Activated T-cell treated with anti-CD3 and anti-CD28 coated beads, Interleukin-2, amount 50 U/mL, for 72 hours (primary cell): ENCODE data around the gene CYP24A1. TPM values are rescaled to one million over a fixed set of nuclear protein-coding genes. Genes with fewer than 3 reads are reported as not detected.

Experiments used
- ATAC-seq, 2 donors: fragments of 150-1000 bp; cut with Tn5 transposase; replicated peaks in 1 of 2; 2 replicates each; pipeline ENCODE4 v1.10.0; 2021; ENCODE audit warnings: moderate library complexity in 2 of 2, mild to moderate bottlenecking in 1 of 2
- DNase-seq, 2 donors: peaks; one replicate each; pipeline ENCODE4 v3.0.0; 2021 to 2022; ENCODE audit warnings: mixed read lengths in 1 of 2
- H3K27ac Mint-ChIP-seq: one replicate; pipeline ENCODE4 v1.8.0; 2022; ENCODE audit warnings: mild to moderate bottlenecking, moderate library complexity, mixed read lengths
- H3K27me3 Mint-ChIP-seq: one replicate; pipeline ENCODE4 v1.8.0; 2022; ENCODE audit warnings: low read depth, mixed read lengths
- H3K36me3 Mint-ChIP-seq, 2 donors: one replicate each; pipeline ENCODE4 v1.8.0; 2022; ENCODE audit warnings: mixed read lengths in 2 of 2, mild to moderate bottlenecking in 1 of 2; ENCODE audit not compliant: insufficient read depth in 2 of 2
- H3K4me1 Mint-ChIP-seq: one replicate; pipeline ENCODE4 v1.8.0; 2022; ENCODE audit warnings: low read depth, mixed read lengths
- H3K4me3 Mint-ChIP-seq, 2 donors: one replicate each; pipeline ENCODE4 v1.8.0; 2022; ENCODE audit warnings: mild to moderate bottlenecking in 2 of 2, mixed read lengths in 2 of 2, moderate library complexity in 2 of 2
- H3K9me3 Mint-ChIP-seq, 2 donors: one replicate each; pipeline ENCODE4 v1.8.0; 2022; ENCODE audit warnings: mixed read lengths in 2 of 2
- total RNA-seq, 2 donors: library from RNA; stranded (reverse); gene quantifications; one replicate each; pipeline ENCODE4 v1.2.3, GENCODE V29; 2022

Gene CYP24A1
- total RNA-seq, 2 donors from 2014 or later, result not detected

DNA sequence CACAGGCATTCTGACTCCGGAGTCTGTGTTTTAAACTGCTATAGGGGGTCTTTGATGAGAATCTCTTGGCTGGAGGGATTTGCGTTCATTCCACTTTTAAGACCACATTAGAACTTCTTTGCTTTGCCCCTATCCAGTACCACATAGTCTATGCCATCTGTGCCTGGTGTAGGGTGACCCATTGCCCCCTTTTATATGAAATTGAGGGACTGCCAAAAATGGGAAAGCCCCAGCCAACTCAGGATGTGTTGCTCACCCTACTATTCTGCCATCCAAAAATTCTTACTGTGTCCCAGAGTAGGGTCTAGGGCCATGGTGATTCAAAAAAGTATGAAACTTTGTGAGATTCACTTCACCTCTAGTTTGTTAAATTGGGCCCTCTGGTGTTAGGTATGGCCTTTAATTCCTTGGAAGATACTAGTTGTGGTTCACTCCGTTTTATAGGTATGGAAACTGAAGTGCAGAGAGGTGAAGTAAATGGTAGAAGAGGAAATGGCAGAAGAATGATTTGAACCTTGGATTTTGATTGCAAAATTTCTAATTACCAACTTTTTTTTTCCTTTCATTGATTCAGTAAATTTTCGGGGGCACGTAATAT is 35.5 kb upstream of the CYP24A1 start:
- Mint-ChIP-seq H3K4me3 (peak overlapping the region; percentile 80 to 97), H3K27me3 (no peaks in the 10 kb centered on the region), H3K27ac (peak overlapping the region; percentile 99), H3K4me1 (peaks cover 49% of the 10 kb centered on the region), H3K36me3 (no peaks in the 10 kb centered on the region), H3K9me3 (no peaks in the 10 kb centered on the region)
- ATAC-seq (no peak), DNase-seq (no peak)

- H3K9me3 Mint-ChIP-seq, result no peaks in the 10 kb centered on the region
- DNase-seq (no peak), ATAC-seq (peak; percentile 12 to 20)
- H3K36me3 Mint-ChIP-seq, result no peaks in the 10 kb centered on the region
- no peaks in the 10 kb centered on the region for H3K27me3 Mint-ChIP-seq
- peak overlapping the region; percentile 80 to 97 for H3K4me3 Mint-ChIP-seq
- peak overlapping the region; percentile 99 for H3K27ac Mint-ChIP-seq
- peaks cover 49% of the 10 kb centered on the region for H3K4me1 Mint-ChIP-seq
These were observed 34.9 kb upstream of the CYP24A1 start for GRCh38 chr20:54208548-54209176.

DNA sequence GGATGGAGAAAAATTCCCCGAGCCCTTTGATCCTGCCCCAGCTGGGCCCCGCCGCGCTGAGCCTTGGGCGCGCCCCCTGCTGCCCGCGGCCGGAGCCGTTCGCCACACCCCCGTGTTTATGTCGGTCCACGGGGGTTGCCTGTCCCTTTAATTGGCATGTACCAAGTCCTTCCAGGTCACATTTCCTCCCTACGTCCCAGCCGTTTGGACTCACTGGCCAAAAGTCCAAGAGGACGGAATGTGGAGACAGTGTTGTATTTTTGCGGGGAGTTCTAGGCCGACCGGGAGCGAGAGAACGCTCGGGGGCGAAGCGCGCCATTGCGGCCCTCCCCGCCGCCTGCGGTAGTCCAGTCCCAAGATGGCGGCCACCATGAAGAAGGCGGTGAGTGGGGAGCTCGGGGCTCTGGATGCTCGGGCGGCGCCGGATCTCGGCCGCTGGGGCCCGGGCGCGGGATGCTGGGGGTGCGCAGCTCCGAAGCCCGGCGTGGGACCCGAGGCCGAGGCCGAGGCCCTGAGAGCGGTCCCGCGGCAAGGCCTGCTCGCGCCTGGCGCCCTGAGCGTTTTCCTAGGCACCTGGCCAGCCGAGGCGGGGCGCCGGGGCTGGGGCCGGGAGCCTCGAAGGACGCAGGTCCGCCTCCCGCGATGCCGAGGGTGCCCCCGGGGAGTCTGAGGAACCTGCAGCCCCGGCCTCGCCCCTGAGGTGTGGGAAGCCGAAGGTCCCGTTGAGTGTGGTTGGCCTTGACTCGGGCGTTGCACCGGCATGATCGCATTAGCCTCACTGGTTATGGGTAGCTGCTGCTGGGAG is 34.2 kb upstream of the CYP24A1 start, which contains the start of gene PFDN4:
Gene PFDN4 (plus strand): TSS at position 345 of the 805 bp plus-strand sequence. CDS start 14 bp downstream, at position 359.
- Mint-ChIP-seq H3K9me3 (no peaks in the 10 kb centered on the region), H3K27me3 (no peaks in the 10 kb centered on the region), H3K4me1 (peaks cover 48% of the 10 kb centered on the region), H3K27ac (peak within 1 kb of the TSS; percentile 100), H3K36me3 (no peaks in the 10 kb centered on the region), H3K4me3 (peak within 1 kb of the TSS; percentile 93 to 97)
- peak; percentile 92 to 94 for ATAC-seq
- peak; percentile 85 to 88 for DNase-seq

DNA sequence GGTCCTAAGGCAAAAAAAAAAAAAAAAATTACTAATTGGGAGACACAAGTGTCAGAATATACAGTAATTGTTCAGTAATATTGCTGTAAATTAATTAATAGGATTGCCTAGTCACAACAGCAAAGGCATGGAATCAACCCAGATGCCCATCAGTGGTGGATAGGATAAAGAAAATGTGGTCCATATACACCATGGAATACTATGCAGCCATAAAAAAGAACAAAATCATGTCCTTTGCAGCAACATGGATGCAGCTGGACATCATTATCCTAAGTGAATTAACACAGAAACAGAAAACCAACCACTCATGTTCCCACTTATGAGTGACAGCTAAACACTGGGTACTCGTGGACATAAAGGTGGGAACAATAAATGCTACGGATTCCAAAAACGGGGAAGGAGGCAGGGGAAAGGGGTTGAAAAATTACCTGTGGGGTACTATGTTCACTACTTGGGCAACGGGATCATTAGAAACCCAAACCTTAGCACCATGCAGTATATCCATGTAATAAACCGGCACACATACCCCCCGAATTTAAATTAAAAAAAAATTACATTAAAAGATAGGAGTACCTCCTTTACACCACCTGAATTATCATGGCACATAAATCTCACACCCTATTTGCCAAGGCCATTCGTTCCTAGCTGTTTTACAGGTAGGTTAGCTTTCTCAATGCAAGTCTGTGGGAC is 33.4 kb upstream of the CYP24A1 start:
- Mint-ChIP-seq H3K9me3 (no peaks in the 10 kb centered on the region), H3K27ac (peak overlapping the region; percentile 29), H3K4me3 (peak overlapping the region; percentile 93 to 95), H3K27me3 (no peaks in the 10 kb centered on the region), H3K36me3 (no peaks in the 10 kb centered on the region), H3K4me1 (peaks cover 43% of the 10 kb centered on the region)
- DNase-seq, result no peak
- ATAC-seq, result no peak

- no peak for ATAC-seq
- Mint-ChIP-seq H3K27me3 (no peaks in the 10 kb centered on the region), H3K27ac (peak overlapping the region; percentile 49), H3K9me3 (no peaks in the 10 kb centered on the region), H3K4me3 (no peak overlapping the region), H3K36me3 (no peaks in the 10 kb centered on the region), H3K4me1 (peaks cover 31% of the 10 kb centered on the region)
- peak in 1 of 2 donors; percentile 10 for DNase-seq
These were observed 31.7 kb upstream of the CYP24A1 start for GRCh38 chr20:54205450-54205849.

DNA sequence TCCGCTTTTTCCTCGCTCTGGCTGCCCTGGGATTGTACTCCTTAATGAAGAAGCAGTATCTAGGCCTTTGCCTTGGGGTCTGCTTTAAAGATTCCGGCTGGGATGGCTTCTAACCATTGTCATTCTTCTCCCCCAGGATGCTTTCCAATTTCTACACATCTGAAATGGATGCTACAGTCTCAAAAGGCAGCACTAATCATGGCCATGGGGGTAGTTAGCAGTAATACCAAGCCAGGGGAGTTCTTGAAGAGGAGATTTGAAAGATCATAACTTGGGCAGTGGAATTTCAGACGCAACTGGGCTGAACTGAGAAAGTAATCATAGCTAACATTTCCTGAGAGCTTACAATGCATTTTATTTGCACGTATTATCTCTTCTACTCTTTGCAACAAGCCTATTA is 30.7 kb upstream of the CYP24A1 start:
- Mint-ChIP-seq H3K4me3 (no peak overlapping the region), H3K4me1 (peaks cover 24% of the 10 kb centered on the region), H3K27me3 (no peaks in the 10 kb centered on the region), H3K9me3 (no peaks in the 10 kb centered on the region), H3K27ac (no peak overlapping the region), H3K36me3 (no peaks in the 10 kb centered on the region)
- ATAC-seq (no peak), DNase-seq (no peak)

DNA sequence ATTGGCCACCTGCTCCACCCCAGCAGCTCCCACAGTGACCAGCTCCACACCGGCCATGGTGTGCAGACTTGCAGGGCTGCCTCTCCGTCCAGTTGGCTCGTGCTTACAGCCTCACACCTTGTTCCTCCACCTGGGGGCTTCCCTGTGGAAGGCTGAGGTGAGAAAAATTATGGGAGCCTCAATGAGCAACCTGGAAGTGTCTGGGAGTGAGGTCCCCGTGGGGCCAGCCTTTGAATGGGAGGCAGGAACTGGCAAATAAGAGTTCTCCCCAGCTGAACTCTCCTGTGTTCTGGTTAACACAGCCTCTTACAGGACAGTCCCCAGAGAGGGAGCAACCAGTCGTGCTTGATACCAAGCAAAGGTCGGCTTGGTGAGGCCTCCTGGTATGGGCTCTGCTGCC is 30.3 kb upstream of the CYP24A1 start:
- peaks cover 20% of the 10 kb centered on the region for H3K4me1 Mint-ChIP-seq
- no peaks in the 10 kb centered on the region for H3K9me3 Mint-ChIP-seq

GRCh38 chr20:54203281-54203680 is 29.5 kb upstream of the CYP24A1 start:
- ATAC-seq (no peak), DNase-seq (no peak)
- H3K4me1 Mint-ChIP-seq, result peaks cover 14% of the 10 kb centered on the region
- H3K9me3 Mint-ChIP-seq, result no peaks in the 10 kb centered on the region
- no peak overlapping the region for H3K4me3 Mint-ChIP-seq
- H3K36me3 Mint-ChIP-seq, result no peaks in the 10 kb centered on the region
- H3K27ac Mint-ChIP-seq, result no peak overlapping the region
- H3K27me3 Mint-ChIP-seq, result no peaks in the 10 kb centered on the region

More for the DNA sequence above, 30.3 kb upstream of the CYP24A1 start:
- no peak for DNase-seq
- no peaks in the 10 kb centered on the region for H3K27me3 Mint-ChIP-seq
- H3K4me3 Mint-ChIP-seq, result no peak overlapping the region
- no peak overlapping the region for H3K27ac Mint-ChIP-seq
- no peaks in the 10 kb centered on the region for H3K36me3 Mint-ChIP-seq
- no peak for ATAC-seq

GRCh38 chr20:54201268-54201846 is 27.6 kb upstream of the CYP24A1 start:
- Mint-ChIP-seq H3K27ac (no peak overlapping the region), H3K36me3 (no peaks in the 10 kb centered on the region), H3K27me3 (no peaks in the 10 kb centered on the region), H3K4me1 (peaks cover 14% of the 10 kb centered on the region), H3K4me3 (no peak overlapping the region), H3K9me3 (no peaks in the 10 kb centered on the region)
- DNase-seq (no peak), ATAC-seq (no peak)

- Mint-ChIP-seq H3K9me3 (no peaks in the 10 kb centered on the region), H3K4me3 (no peak overlapping the region), H3K4me1 (peaks cover 7% of the 10 kb centered on the region), H3K27me3 (no peaks in the 10 kb centered on the region), H3K36me3 (no peaks in the 10 kb centered on the region), H3K27ac (no peak overlapping the region)
- no peak for DNase-seq
- no peak for ATAC-seq
These were observed 26.9 kb upstream of the CYP24A1 start for GRCh38 chr20:54200487-54201267.

- Mint-ChIP-seq H3K4me3 (no peak overlapping the region), H3K4me1 (no peaks in the 10 kb centered on the region), H3K27me3 (no peaks in the 10 kb centered on the region), H3K36me3 (no peaks in the 10 kb centered on the region), H3K9me3 (no peaks in the 10 kb centered on the region), H3K27ac (no peak overlapping the region)
- ATAC-seq, result peak; percentile 55 to 63
- DNase-seq, result peak; percentile 68 to 72
These were observed 26.0 kb upstream of the CYP24A1 start for GRCh38 chr20:54199721-54200176.

GRCh38 chr20:54199283-54199682 is 25.5 kb upstream of the CYP24A1 start:
- Mint-ChIP-seq H3K9me3 (no peaks in the 10 kb centered on the region), H3K27ac (no peak overlapping the region), H3K4me3 (no peak overlapping the region), H3K4me1 (no peaks in the 10 kb centered on the region), H3K27me3 (no peaks in the 10 kb centered on the region), H3K36me3 (no peaks in the 10 kb centered on the region)
- ATAC-seq (peak in 1 of 2 donors; percentile 18), DNase-seq (no peak)
